Stimulated activated CD4-positive, alpha-beta T cell treated with anti-CD3 and anti-CD28 coated beads, Interleukin-12 subunit alpha, Interleukin-12 subunit beta, amount 100 ng/mL, for 48 hours (primary cell): ENCODE data around the gene CRYL1.

Experiments
- DNase-seq, 3 donors: peaks; one replicate each; pipeline ENCODE4 v3.0.0-alpha.2; 2020; ENCODE audit warnings: low read depth in 2 of 3, low spot score in 1 of 3

The CRYL1 gene

GRCh38 chr13:20383058-20383457 is 142.6 kb downstream of the CRYL1 start:
- DNase-seq = no peak

GRCh38 chr13:20381401-20381800 is 144.3 kb downstream of the CRYL1 start:
- DNase-seq = no peak

GRCh38 chr13:20378721-20379120 is 146.9 kb downstream of the CRYL1 start:
- DNase-seq = no peak

- DNase-seq = no peak
These were observed 147.9 kb downstream of the CRYL1 start for GRCh38 chr13:20377720-20378119.

- DNase-seq = no peak
These were observed 149.8 kb downstream of the CRYL1 start for GRCh38 chr13:20375871-20376270.

GRCh38 chr13:20373861-20374260 is 151.8 kb downstream of the CRYL1 start:
- no peak for DNase-seq

GRCh38 chr13:20371825-20372224 is 153.8 kb downstream of the CRYL1 start:
- no peak for DNase-seq

- no peak for DNase-seq
These were observed 154.7 kb downstream of the CRYL1 start for GRCh38 chr13:20370815-20371421.

GRCh38 chr13:20369886-20370361 is 155.7 kb downstream of the CRYL1 start:
- DNase-seq = no peak

GRCh38 chr13:20366056-20366455 is 159.6 kb downstream of the CRYL1 start:
- DNase-seq = no peak

GRCh38 chr13:20363603-20364002 is 162.1 kb downstream of the CRYL1 start:
- DNase-seq = no peak

- no peak for DNase-seq
These were observed 162.5 kb downstream of the CRYL1 start for GRCh38 chr13:20363172-20363571.

- no peak for DNase-seq
These were observed 163.1 kb downstream of the CRYL1 start for GRCh38 chr13:20362484-20363041.

- no peak for DNase-seq
These were observed 164.7 kb downstream of the CRYL1 start for GRCh38 chr13:20360835-20361412.

GRCh38 chr13:20360041-20360491 is 165.6 kb downstream of the CRYL1 start:
- DNase-seq = no peak

- DNase-seq = no peak
These were observed 166.3 kb downstream of the CRYL1 start for GRCh38 chr13:20359335-20359734.

- no peak for DNase-seq
These were observed 167.6 kb downstream of the CRYL1 start for GRCh38 chr13:20358022-20358421.

- DNase-seq = no peak
These were observed 169.2 kb downstream of the CRYL1 start for GRCh38 chr13:20356444-20356843.

- DNase-seq = no peak
These were observed 170.9 kb downstream of the CRYL1 start for GRCh38 chr13:20354722-20355121.

- no peak for DNase-seq
These were observed 171.7 kb downstream of the CRYL1 start for GRCh38 chr13:20353973-20354372.
